ENCODE results near the gene PSMB2. TPM values are rescaled to one million over a fixed set of nuclear protein-coding genes. Genes with fewer than 3 reads are reported as not detected.

The PSMB2 gene
- polyA plus RNA-seq, 10 donors: 52.9 to 68.0 (median 59.8) TPM

DNA sequence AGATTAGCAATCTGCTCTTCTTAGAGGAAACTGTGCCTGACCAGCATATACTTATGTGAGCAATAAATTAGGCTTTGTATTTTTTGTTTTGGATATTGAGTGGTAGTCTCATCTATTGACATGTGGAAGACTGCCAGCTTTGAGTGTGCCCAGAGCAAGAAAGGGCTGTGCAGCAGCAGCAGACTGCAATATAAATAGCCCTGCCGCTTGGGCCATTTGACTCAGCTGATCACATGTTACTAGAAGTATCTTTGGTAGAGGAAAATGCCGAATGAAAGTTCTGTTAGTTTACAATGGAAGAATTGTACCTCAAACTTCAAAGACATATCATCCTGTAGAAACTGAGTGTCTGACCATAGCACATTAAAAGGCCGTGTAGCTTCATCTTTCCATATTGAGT lies 9.1 kb upstream of the PSMB2 start:
- DNase-seq: no peak

DNA sequence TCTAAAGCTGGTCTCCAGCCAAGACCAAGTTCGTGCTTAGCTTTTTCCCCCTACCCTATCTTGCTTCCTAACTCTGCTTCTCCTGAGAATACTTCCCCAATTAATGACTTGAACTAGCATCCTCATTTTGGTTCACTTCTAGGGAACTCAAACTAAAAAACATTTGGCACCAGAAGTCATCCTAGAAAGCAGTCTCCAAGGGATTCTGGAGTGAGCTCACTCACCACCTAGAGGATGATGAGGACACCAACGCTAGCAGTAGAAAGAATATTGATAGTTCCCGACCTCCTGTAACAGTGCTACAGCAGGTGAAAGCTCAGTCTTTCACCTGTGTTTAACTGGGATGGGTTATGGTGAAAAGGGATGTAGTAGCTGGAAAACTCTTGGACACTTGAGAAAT lies 4.7 kb upstream of the PSMB2 start:
- DNase-seq: no peak

DNA sequence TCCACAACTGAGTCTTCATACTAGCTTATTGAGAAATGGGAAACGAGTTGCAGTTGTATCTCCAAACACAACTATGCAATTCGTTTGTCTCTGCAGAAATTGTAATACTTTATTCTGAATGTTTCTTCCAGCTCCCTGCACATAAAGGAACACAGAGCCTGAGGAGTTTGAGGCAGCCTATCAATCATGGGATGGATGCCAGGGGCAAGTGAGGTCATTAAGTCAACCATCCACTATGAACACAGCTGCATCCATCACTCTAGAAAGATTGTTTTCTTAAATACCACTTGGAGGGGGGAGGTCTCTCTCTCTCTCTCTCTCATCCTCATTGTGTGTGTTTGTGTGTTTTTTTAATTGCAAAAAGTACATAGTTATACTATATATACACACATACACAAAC lies 2.9 kb upstream of the PSMB2 start:
- DNase-seq: no peak

DNA sequence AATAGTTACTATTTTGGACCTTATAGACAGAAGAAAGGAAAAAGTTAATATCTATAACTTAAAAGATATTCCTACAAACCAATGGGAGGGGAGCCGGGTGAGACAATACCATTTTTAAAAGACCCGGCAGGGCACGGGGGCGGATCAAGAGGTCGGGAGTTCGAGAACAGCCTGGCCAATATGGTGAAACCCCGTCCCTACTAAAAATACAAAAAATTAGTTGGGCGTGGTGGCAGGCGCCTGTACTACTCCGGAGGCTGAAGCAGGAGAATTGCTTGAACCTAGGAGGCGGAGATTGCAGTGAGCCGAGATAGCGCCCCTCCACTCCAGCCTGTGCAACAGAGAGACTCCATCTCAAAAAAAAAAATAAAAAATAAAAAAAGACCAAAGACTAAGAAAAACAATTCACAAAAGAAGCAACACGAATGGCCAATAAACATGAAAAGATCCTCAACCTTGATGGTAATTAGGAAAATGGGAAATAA lies 1.2 kb upstream of the PSMB2 start:
- no peak for DNase-seq

DNA sequence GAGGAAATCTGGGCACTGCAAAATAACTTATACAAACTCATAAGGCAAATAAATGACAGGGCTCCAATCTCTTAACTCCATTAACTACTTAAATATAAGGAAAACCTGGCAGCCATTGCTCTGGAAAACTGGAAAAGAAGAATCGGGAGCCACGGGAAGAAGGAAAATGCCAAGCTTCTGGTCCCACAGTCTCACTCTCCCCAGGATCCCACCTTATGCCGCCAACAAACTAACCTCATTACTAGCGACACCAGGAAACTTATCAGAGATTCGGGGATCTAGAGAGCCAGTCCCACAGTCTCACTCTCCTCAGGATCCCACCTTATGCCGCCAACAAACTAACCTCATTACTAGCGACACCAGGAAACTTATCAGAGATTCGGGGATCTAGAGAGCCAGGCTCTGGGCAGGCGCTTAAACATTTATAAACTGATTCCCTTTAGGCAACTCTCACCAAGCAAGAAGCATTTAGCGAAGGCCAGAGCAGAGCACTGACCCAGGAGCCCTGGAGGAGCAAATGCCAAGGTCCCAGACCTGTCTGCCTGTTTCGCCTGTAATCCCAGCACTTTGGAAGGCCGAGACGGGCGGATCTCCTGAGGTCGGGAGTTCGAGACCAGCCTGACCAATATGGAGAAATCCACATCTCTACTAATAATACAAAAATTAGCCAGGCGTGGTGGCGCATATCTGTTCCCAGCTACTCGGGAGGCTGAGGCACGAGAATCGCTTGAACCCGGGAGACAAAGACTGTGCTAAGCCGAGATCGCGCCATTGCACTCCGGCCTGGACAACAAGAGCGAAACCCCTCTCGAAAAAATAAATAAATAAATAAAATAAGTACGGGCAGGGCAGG lies 720 bp downstream of the PSMB2 start:
- no peak for DNase-seq

DNA sequence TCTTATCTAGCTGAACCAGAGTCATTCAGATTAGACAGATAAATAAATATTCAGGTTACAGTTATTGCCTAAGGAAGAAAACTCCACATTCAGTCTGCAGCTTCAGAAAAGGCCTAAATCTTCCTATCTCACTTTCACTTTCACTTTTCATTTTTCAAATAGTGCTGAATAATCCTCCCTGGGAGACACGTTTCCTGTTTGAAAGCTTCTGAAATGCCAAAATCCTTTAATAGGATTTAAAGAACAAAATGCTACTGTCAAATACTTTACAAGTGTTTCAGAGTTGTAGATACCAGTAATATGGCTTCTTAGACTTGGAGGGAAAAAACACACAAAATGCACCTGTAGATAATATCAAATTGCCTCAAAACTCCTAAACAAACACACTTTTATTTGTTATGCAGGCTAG lies 3.9 kb downstream of the PSMB2 start:
- DNase-seq: peak in 2 of 3 donors; percentile 15 to 22

DNA sequence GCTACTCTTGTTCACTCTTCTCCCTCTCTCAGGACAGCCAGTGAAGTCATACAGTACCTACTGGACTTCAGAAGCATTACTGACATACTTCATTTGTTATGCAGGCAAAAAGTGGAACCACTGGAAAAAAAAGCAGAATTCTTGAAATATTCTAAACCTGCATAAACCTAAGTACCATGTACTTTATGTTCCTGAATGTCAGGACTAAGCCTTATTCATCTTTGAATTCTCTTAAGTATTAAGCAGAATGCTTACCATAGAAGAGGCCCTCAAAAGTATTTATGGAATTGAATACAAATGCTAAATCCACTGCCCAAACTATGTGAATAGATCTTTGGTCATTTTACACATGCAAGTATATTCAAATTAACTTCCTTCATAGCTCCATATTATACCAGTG lies 7.8 kb downstream of the PSMB2 start:
- DNase-seq: no peak

DNA sequence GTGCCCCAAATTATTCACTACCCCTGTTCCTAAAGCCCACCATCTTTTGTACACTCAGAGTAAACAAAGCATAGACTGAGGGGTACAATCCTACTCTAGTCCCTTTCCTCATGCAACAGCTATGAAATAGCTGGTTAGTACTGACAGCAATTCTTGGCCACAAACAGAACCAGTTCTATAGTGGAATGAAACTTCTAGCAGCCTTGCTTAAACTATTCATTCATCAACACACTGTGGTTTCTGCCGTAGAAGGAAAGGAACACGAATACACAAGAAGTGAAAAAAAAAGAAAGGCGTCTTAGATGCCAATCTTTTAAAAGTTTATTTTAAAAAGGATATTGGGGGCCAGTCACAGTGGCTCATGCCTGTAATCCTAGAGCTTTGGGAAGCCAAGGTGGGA lies 9.9 kb downstream of the PSMB2 start:
- no peak for DNase-seq

DNA sequence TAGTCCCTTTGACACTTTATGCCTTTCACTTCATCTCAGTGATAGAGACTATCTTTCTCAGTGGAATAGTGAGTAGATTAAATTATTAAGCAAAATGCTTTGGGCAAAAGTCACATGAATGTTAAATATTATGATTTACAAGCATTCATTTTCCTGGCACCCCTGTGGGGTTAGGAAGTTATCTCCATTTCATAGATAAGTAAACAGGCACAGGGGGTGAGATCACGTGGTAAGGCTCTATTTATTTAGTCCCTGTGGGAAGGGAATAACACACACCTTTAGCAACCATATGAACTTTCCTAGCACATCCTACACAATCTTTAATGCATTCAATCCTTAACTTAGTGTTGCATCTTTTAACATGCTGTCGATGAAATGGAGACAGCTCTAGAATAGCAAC lies 12.3 kb downstream of the PSMB2 start:
- DNase-seq: no peak

DNA sequence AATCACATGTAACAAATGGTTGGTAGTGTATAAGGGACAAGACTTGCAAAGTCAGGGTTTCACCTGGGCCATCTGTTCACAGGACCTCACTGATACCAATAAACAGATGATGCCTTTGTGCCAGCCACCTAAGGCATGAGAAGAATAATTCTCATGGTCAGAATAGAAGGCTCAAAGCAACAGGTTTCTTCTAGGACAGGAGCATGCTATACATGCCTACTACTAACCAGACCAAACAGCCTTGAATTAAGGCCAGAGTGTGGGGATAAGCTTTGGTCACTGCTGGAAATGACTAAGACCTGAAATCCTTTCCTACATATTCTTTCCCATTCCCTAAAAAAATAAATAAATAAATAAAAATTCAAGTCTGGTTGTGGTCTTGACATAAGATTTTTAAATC lies 17.5 kb downstream of the PSMB2 start:
- no peak for DNase-seq

DNA sequence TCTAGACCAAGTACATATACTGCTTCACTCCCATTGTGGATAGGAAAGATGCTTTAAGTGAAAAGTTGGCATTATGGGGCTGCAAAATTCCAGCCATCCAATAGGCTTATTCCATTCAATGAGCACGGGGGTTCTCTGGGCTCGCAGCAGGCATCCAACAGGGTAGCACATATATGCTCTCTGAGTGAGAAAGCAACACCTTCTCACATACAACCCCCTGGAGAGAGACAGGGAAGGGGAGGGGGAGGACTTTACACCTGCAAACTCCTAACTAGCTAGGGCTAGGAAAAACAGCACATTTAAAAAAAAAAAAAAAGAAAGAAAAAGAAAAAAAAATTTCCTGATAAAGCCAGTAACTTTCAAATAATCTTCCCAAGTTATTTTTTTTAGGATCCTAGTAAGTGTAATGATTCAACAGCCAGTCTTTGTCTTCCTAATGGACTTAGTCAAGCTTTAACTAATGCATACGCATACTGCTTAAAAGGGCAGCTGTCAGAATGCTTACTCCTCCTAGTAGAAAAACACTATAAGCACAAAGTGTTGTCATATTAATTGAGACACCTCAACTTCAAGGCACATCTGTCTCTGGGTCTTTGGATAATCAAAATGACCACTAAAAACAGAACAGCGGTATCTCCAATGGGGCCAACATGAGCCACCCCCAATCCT lies 18.7 kb downstream of the PSMB2 start:
- no peak for DNase-seq

DNA sequence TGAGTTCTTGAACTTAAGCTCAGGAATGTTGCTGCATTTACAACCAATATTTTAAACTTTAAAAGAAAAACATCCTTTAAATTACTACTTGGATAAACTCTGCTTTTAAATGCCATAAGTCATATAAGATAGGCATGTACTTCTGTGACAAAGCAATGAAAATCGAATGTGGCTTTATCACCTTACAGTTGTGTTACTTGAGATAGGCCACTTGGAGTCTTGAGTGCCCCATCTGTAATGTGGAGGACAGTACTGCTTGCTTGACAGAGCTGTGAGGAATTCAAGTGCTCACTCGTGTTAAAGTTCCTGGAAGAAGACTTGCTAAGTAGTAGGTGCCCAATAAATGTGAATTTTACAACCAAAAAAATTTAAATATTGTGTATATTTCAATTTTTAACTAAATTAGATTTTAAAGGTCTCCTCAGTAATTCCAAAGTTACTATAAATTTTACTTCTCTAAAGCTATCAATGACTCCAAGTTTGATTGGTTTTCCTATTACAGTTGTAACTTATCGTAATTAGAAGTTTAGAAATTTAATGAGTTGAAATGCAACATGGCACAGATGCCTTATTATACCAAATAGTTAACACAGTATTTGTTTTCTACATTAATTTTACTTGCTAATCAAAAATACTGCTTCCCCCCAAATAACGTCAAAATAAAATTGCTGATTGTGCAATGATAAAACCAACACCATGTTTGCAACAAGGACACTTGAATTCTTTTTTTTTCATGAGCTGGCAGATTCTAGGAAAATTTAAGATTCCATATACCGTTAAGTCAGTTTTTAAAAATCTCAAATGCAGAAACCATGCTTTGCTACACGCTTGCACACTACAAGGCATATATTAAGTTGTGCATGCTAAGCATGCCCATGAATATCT lies 21.8 kb downstream of the PSMB2 start:
- DNase-seq: no peak

DNA sequence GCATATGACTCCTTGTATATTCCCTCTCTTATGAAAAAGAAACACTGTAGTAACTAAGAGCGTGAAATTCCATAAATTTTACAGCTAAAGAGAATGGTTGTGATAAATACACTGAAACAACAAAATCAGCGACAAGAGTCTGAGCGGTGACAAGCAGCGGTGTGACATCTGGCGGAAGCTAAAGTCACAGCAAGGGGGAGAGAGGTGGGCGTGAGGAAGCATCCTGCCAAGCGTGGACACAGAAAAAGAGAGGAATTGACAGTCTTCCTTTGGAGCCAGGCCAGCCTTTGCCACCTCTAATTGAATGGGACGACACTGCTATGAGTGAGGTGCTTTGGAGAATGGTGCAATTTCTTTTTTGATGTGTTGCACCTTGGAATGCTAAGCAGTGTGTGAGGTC lies 25.9 kb downstream of the PSMB2 start:
- no peak for DNase-seq

DNA sequence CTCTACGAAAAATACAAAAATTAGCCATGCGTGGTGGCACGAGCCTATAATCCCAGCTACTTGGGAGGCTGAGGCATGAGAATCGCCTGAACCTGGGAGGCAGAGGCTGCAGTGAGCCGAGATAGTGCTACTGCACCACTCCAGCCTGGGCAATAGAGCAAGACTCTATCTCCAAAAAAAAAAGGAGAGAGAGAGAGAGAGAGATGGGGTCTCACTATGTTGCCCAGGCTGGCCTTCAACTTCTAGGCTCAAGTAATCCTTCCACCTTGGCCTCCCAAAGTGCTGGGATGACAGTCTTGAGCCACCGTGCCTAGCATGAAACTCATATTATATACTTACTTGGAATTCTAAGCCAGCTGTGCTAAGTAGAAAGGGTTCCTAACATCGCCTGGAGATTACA lies 29.7 kb downstream of the PSMB2 start:
- no peak for DNase-seq

DNA sequence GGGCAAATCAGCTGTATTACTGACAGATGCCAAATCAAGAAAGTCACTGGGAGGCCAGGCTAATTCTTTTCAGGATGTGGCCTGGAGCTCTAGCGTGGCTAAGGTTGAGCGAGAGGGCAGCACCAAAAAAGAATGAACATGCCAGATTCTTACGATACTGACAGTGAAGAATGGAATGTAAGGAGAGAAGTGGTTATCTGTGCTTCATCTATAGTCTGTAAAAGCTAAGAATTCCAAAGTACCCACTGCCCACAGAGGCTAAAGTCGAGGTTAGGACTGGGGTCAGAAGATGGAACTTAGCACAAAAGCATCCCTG lies 35.5 kb downstream of the PSMB2 start:
- DNase-seq: peak in 1 of 3 donors; percentile 7

DNA sequence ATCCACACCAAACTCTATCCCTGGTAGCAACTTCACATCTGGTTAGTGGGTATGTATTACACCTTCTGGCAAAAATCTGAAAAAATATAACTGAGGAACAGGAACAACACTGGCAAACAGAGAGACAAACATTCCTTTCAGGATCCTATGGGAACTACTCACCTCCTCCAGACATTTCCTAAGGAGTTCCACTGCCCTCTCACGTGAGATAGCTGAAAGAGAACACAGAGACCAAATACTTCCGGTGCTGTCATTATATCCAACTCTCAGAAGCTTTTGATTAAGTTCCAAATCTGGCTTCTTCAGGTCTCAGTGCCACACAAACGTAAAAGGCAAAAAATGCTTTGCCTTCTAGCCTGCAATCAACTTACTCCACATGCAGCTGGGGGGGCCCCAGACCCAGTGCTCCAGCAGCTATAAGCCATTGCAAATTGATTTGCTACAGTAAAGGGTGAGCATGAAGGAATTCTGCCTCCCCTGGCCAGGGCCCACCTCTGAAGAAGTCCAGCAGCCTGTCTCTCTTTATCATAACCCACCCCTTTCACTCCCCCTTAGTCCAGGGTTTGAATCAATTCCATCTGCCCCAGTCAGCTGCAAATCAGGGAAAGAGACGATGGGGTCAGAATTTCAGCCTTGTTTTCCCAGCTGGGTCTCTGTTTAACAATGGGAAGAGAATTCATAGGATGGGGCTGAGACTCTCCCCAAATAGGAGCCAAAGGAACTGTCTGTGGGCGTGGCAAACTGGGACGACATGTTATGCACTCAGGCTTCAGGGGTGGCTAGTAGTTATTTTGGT lies 36.1 kb downstream of the PSMB2 start:
- no peak for DNase-seq

DNA sequence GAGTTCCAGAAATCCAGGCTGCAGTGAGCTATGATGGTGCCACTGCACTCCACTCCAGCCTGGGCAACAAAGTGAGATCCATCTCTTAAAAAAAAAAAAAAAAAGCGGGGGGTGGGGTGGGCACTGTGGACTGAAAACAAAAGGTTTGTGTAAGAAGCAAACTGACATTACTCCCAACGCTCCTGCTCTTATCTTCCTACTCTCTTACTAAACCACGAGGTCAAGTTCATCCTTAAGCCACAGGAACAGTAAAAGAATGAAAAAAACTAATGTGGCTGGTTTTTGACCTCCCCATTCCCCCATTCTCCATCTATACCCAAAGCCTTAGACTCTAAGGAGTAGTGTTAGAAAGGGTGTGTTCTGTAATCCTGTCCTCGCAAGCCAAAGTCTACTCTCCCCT lies 37.4 kb downstream of the PSMB2 start:
- DNase-seq: no peak

DNA sequence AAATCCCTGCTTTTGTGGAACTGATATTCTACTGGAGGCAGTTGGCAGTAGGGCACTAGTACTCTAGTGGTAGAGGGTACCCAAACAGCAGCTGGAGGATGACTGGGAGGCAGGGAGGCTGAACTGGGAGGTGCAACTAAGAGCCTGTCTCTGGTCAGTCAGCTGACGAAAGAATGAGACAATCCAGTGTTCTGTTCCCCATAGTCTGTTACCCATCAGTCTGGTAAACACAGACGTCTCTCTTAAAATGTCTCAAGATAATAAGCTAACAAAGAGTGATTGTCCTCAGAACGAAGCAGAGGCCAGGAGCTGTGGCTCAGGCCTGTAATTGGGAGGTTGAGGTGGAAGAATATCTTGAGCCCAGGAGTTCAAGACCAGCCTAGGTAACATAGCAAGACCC lies 37.9 kb downstream of the PSMB2 start:
- no peak for DNase-seq

DNA sequence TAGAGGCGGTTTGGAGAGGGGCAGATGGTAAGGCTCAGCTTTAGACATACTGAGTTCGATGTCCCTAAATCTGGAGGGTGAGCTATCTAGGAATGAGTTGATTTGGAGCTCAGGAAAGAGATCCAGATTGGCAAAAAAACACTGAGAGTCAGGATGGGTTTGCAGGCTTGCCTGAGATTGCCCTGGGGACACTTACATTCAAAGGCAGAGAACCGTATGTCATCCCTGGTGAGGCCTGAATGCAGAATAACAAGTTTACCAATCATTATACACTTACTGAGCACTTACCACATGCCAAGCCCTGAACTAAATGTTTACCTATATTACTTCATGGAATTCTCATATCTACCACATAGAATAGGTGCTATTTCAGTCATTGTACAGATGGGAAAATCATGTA lies 40.7 kb downstream of the PSMB2 start:
- no peak for DNase-seq

DNA sequence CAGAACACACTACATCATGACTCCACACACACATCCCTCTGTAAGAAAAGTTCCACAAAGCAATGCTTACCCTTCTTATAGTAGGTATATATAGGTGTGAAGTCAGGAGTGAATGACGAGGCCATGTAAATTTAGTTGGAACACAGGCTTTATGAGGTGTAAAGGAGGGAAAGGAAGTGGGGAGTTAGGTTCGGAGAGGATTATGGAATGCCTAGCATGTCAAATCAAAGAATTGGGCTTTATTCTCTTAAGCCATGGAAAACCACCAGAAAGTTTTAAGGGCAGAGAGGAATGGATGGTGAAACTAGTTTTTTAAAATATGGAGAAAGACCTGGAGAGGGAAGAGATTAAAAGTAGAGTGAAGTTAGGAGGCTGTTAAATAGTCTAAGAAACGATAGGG lies 41.9 kb downstream of the PSMB2 start:
- no peak for DNase-seq

DNA sequence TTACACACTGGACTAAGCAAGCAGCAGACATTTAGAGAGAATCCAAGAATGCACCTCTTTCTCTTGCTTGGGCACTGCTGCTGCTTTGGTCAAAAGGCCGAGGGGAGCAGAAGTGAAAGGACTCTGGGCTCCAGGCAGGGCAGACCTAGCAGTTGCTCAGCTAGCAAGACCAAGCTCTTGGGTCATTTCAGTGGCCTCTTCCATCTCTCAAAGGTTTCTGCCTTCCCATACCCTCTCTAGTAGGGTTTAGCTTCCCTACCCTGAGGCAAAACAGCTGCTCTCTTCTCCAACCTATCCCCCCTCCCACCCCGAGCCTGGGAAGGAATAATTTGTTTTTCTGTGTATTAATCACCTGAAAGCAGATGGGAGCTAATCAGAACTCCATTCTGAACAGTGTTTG lies 42.4 kb downstream of the PSMB2 start:
- DNase-seq: no peak

DNA sequence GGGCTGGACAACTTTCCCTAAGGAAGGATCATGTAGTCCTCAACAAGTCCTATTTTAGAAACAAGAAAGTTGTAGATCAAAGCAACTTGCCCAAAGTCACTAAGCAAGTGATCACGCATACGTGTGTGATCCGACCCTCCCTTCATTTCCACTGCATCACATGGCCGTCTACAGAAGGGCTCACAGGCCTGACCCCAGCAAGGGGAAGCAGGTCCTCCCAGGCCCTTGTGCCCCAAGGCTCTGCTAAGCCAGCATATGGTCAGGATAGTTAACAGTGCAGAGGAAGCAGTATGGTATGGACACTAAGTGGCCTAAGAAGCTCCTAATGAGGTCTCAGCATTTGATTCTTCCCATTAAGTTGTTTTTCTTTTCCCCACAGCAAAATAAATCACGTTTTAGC lies 43.5 kb downstream of the PSMB2 start:
- no peak for DNase-seq

Measured in muscle of back (tissue), 11 donors.